Neural progenitor cell (in vitro differentiated cells): ENCODE results near the gene EVI2A. TPM values are rescaled to one million over a fixed set of nuclear protein-coding genes. Genes with fewer than 3 reads are reported as not detected.

ENCODE experiments used
- DNase-seq: peaks from one replicate; pipeline ENCODE4 v3.0.0-alpha.2; 2016; ENCODE audit warnings: low spot score
- H2AFZ ChIP-seq: fragments of 200-600 bp; sonication (generic); replicated peaks from 2 replicates; pipeline ENCODE4 v1.6.1; 2016; ENCODE audit warnings: antibody characterized with exemption
- H3F3A ChIP-seq: fragments of 200-600 bp; sonication (generic); 2 replicates; pipeline ENCODE4 v1.6.1; 2016; ENCODE audit warnings: antibody characterized with exemption, low read depth
- H3K27ac ChIP-seq: fragments of 200-600 bp; sonication (generic); 2 replicates; pipeline ENCODE4 v1.5.1; 2016; ENCODE audit warnings: mild to moderate bottlenecking
- H3K27me3 ChIP-seq: fragments of 200-600 bp; sonication (generic); 2 replicates; pipeline ENCODE4 v1.6.1; 2016; ENCODE audit warnings: mild to moderate bottlenecking, moderate library complexity
- H3K36me3 ChIP-seq: fragments of 200-600 bp; sonication (generic); 2 replicates; pipeline ENCODE4 v1.5.1; 2016
- H3K4me1 ChIP-seq: fragments of 200-600 bp; sonication (generic); 2 replicates; pipeline ENCODE4 v1.6.1; 2016; ENCODE audit warnings: mixed run types
- H3K4me2 ChIP-seq: fragments of 200-600 bp; sonication (generic); 2 replicates; pipeline ENCODE4 v1.6.1; 2016
- H3K4me3 ChIP-seq: fragments of 200-600 bp; sonication (generic); 2 replicates; pipeline ENCODE4 v1.5.1; 2016
- H3K79me2 ChIP-seq: fragments of 200-600 bp; sonication (generic); 2 replicates; pipeline ENCODE4 v1.6.1; 2016; ENCODE audit warnings: low read depth
- H3K9ac ChIP-seq: fragments of 200-600 bp; sonication (generic); 2 replicates; pipeline ENCODE4 v1.6.1; 2016
- H3K9me3 ChIP-seq: fragments of 200-600 bp; sonication (generic); 2 replicates; pipeline ENCODE4 v1.5.1; 2016; ENCODE audit warnings: low read depth
- H4K20me1 ChIP-seq: fragments of 200-600 bp; sonication (generic); 2 replicates; pipeline ENCODE4 v1.6.1; 2016; ENCODE audit warnings: low read depth
- H3K27ac Mint-ChIP-seq: 3 replicates; pipeline ENCODE4 v1.8.0; 2021; ENCODE audit warnings: mixed read lengths
- H3K27me3 Mint-ChIP-seq: 2 replicates; pipeline ENCODE4 v1.8.0; 2022; ENCODE audit warnings: low read depth, mild to moderate bottlenecking, inconsistent platforms, moderate library complexity, mixed read lengths; ENCODE audit not compliant: insufficient read depth
- H3K36me3 Mint-ChIP-seq: 3 replicates; pipeline ENCODE4 v1.8.0; 2021; ENCODE audit warnings: mixed read lengths
- H3K4me1 Mint-ChIP-seq: 3 replicates; pipeline ENCODE4 v1.8.0; 2021; ENCODE audit warnings: mixed read lengths
- H3K4me3 Mint-ChIP-seq: 3 replicates; pipeline ENCODE4 v1.8.0; 2021; ENCODE audit warnings: mild to moderate bottlenecking, moderate library complexity, mixed read lengths
- H3K9me3 Mint-ChIP-seq: 3 replicates; pipeline ENCODE4 v1.8.0; 2020; ENCODE audit warnings: mixed read lengths
- EZH2 ChIP-seq: fragments of 200-600 bp; sonication (generic); IDR thresholded peaks from 2 replicates; pipeline ENCODE4 v1.6.1; 2017; ENCODE audit warnings: antibody characterized with exemption, mild to moderate bottlenecking, moderate library complexity
- EZH2phosphoT487 ChIP-seq: fragments of 200-600 bp; sonication (generic); IDR thresholded peaks from 2 replicates; pipeline ENCODE4 v1.6.1; 2017; ENCODE audit warnings: antibody characterized with exemption
- total RNA-seq: library from RNA; depleted of rRNA; stranded (reverse); fragments of >200 nt; gene quantifications from 2 replicates; pipeline ENCODE4 v1.2.3, GENCODE V29; 2015; ENCODE audit warnings: low replicate concordance
- TF ChIP-seq, protein P1 (sequence below): fragments of 200-600 bp; sonication (generic); IDR thresholded peaks from 2 replicates; pipeline ENCODE4 v1.5.1; 2017; ENCODE audit warnings: antibody characterized with exemption, mild to moderate bottlenecking

EVI2A gene, protein sequence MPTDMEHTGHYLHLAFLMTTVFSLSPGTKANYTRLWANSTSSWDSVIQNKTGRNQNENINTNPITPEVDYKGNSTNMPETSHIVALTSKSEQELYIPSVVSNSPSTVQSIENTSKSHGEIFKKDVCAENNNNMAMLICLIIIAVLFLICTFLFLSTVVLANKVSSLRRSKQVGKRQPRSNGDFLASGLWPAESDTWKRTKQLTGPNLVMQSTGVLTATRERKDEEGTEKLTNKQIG
- not detected in 2 replicates for total RNA-seq

DNA sequence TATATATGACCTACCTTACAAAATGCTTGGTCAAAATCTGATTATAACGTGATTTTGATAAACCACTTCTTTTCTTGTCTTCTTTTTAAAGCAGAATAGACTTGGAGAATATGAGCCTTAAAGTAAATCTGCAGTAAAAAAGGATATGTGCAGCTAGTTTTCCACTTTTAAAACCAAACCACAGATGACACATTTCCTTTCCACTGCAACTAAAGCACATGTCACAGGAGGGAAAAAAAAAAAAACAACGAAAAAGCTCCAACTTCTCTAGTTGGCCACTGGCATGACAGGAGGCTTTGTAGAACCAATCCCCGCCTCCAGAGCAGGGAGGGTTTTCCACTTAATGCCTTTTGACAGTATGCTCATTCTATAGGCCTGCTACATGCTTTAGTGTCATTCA lies at the start of gene EVI2A:
EVI2A (minus strand) TSS at position 142 of the 400 bp plus-strand sequence. CDS start 2,609 bp downstream, outside the sequence.
- H3K4me1 Mint-ChIP-seq: no peaks in the 10 kb centered on the region
- H3K27ac Mint-ChIP-seq: no peak within 1 kb of the TSS
- H3K27ac ChIP-seq: no peak within 1 kb of the TSS
- H3K27me3 ChIP-seq: no peaks in the 10 kb centered on the region
- H3K9me3 ChIP-seq: no peaks in the 10 kb centered on the region
- no peaks in the 10 kb centered on the region for H3K79me2 ChIP-seq
- no peak within 1 kb of the TSS for H3K4me3 Mint-ChIP-seq
- no peaks in the 10 kb centered on the region for H3K27me3 Mint-ChIP-seq
- TF ChIP-seq, protein P1, sequence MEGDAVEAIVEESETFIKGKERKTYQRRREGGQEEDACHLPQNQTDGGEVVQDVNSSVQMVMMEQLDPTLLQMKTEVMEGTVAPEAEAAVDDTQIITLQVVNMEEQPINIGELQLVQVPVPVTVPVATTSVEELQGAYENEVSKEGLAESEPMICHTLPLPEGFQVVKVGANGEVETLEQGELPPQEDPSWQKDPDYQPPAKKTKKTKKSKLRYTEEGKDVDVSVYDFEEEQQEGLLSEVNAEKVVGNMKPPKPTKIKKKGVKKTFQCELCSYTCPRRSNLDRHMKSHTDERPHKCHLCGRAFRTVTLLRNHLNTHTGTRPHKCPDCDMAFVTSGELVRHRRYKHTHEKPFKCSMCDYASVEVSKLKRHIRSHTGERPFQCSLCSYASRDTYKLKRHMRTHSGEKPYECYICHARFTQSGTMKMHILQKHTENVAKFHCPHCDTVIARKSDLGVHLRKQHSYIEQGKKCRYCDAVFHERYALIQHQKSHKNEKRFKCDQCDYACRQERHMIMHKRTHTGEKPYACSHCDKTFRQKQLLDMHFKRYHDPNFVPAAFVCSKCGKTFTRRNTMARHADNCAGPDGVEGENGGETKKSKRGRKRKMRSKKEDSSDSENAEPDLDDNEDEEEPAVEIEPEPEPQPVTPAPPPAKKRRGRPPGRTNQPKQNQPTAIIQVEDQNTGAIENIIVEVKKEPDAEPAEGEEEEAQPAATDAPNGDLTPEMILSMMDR: no peak
- no peak for TF ChIP-seq EZH2phosphoT487
- TF ChIP-seq EZH2: no peak
- H3K4me3 ChIP-seq: no peak within 1 kb of the TSS
- peaks cover 4% of the 10 kb centered on the region for H3K36me3 Mint-ChIP-seq
- peak; percentile 3 for DNase-seq
- peaks cover 7% of the 10 kb centered on the region for H3K4me1 ChIP-seq
- no peak within 1 kb of the TSS for H2AFZ ChIP-seq
- H3F3A ChIP-seq: peaks cover 7% of the 10 kb centered on the region
- no peaks in the 10 kb centered on the region for H4K20me1 ChIP-seq
- no peak within 1 kb of the TSS for H3K4me2 ChIP-seq
- no peaks in the 10 kb centered on the region for H3K36me3 ChIP-seq
- H3K9ac ChIP-seq: no peak within 1 kb of the TSS
- H3K9me3 Mint-ChIP-seq: no peaks in the 10 kb centered on the region

DNA sequence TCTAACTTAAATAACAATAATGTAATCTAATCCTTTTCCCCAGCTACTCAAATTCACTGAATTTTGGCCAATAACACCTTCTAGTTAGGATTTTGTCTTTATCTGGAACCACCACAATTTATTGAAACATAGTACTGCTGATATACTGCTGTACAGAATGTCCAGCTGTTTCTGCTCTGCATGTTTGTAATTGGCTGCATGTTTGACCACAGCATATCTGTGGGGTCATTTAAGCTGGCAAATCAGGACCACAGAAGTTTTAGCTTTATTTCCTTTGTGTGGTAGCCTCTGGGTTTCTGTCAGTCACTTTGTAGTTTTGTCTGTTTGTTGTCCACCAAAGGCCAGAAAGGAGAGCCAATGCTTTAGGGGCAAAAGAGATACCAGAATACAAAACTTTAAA lies 47.8 kb upstream of the EVI2A start:
- Histone ChIP-seq H3K36me3 (peaks cover 5% of the 10 kb centered on the region), H3K4me2 (no peak overlapping the region), H4K20me1 (peaks cover 13% of the 10 kb centered on the region), H2AFZ (no peak overlapping the region), H3F3A (peaks cover 29% of the 10 kb centered on the region), H3K9ac (no peak overlapping the region), H3K4me3 (no peak overlapping the region), H3K79me2 (no peaks in the 10 kb centered on the region), H3K27me3 (no peaks in the 10 kb centered on the region), H3K9me3 (no peaks in the 10 kb centered on the region), H3K27ac (no peak overlapping the region), H3K4me1 (peaks cover 7% of the 10 kb centered on the region)
- Mint-ChIP-seq H3K4me3 (no peak overlapping the region), H3K27ac (no peak overlapping the region), H3K27me3 (no peaks in the 10 kb centered on the region), H3K9me3 (no peaks in the 10 kb centered on the region), H3K36me3 (peaks cover 3% of the 10 kb centered on the region), H3K4me1 (no peaks in the 10 kb centered on the region)
- TF ChIP-seq EZH2phosphoT487 (no peak), EZH2 (no peak)
- DNase-seq: no peak

DNA sequence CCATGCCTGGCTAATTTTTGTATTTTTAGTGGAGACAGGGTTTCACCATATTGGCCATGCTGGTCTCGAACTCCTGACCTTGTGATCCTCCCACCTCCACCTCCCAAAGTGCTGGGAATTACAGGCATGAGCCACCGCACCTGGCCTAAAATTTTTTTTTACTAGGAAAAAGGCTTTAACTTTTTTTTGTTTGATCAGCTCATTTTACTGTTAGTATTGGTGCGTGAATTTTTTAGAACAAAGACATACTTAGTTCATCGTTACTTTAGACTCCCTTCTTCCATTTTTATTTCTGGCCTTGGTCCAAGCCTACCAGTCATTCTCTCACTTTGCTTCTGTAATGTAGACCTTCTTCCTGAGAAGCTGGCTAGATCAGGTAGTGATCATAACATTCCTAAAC lies 44.7 kb upstream of the EVI2A start:
- peaks cover 7% of the 10 kb centered on the region for H3K4me1 ChIP-seq
- Mint-ChIP-seq H3K4me3 (no peak overlapping the region), H3K27me3 (no peaks in the 10 kb centered on the region), H3K4me1 (no peaks in the 10 kb centered on the region), H3K36me3 (peaks cover 18% of the 10 kb centered on the region), H3K27ac (no peak overlapping the region), H3K9me3 (no peaks in the 10 kb centered on the region)
- peaks cover 9% of the 10 kb centered on the region for H3K36me3 ChIP-seq
- H3K4me3 ChIP-seq: no peak overlapping the region
- H2AFZ ChIP-seq: no peak overlapping the region
- no peak for TF ChIP-seq EZH2phosphoT487
- TF ChIP-seq EZH2: no peak
- TF ChIP-seq, protein P1: no peak
- H3K27me3 ChIP-seq: no peaks in the 10 kb centered on the region
- no peak overlapping the region for H3K4me2 ChIP-seq
- H3K79me2 ChIP-seq: no peaks in the 10 kb centered on the region
- H3K9ac ChIP-seq: no peak overlapping the region
- H3K9me3 ChIP-seq: no peaks in the 10 kb centered on the region
- peaks cover 13% of the 10 kb centered on the region for H3F3A ChIP-seq
- DNase-seq: no peak
- peaks cover 10% of the 10 kb centered on the region for H4K20me1 ChIP-seq
- no peak overlapping the region for H3K27ac ChIP-seq

DNA sequence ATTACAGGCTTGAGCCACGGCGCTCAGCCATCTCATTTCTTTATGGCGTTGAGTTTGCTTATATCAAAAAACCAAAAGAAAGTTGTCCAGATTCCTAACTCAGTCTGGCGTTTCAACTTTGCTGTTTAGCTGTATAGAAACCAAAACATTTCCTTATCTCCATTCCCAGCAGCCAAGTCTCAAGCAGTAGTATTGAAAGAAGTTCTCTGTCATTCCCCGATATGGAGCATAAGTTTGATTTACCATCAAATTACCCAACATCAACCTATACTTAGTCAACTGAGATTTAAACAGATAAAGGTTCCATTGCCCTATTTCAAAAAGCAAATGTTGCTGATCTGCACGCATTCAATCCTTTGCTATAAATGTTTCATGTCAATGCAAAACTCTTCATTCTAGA lies 42.6 kb upstream of the EVI2A start:
- Histone ChIP-seq H2AFZ (no peak overlapping the region), H3K4me2 (no peak overlapping the region), H3K27me3 (no peaks in the 10 kb centered on the region), H3K4me3 (no peak overlapping the region), H3K9ac (no peak overlapping the region), H3K36me3 (peaks cover 14% of the 10 kb centered on the region), H3K79me2 (no peaks in the 10 kb centered on the region), H3K9me3 (no peaks in the 10 kb centered on the region), H4K20me1 (peaks cover 10% of the 10 kb centered on the region), H3K4me1 (peaks cover 7% of the 10 kb centered on the region), H3K27ac (no peak overlapping the region), H3F3A (peaks cover 8% of the 10 kb centered on the region)
- no peak for DNase-seq
- Mint-ChIP-seq H3K27ac (no peak overlapping the region), H3K4me3 (no peak overlapping the region), H3K27me3 (no peaks in the 10 kb centered on the region), H3K4me1 (no peaks in the 10 kb centered on the region), H3K36me3 (peaks cover 26% of the 10 kb centered on the region), H3K9me3 (no peaks in the 10 kb centered on the region)
- TF ChIP-seq, protein P1: no peak
- TF ChIP-seq EZH2: no peak
- TF ChIP-seq EZH2phosphoT487: no peak
